ENCODE data around the gene KCNAB1. TPM values are rescaled to one million over a fixed set of nuclear protein-coding genes. Genes with fewer than 3 reads are reported as not detected.
A peak's percentile ranks its signal among the peaks of the same experiment; 100 is the strongest.
"Not testable (repeated sequence)": the region's sequence is repeated elsewhere in the genome, so short reads cannot be mapped to it uniquely, and the experiment has no call there.

KCNAB1 gene
- total RNA-seq, 4 donors from 2014 or later = 0.38 to 1.5 (median 0.49) TPM

DNA sequence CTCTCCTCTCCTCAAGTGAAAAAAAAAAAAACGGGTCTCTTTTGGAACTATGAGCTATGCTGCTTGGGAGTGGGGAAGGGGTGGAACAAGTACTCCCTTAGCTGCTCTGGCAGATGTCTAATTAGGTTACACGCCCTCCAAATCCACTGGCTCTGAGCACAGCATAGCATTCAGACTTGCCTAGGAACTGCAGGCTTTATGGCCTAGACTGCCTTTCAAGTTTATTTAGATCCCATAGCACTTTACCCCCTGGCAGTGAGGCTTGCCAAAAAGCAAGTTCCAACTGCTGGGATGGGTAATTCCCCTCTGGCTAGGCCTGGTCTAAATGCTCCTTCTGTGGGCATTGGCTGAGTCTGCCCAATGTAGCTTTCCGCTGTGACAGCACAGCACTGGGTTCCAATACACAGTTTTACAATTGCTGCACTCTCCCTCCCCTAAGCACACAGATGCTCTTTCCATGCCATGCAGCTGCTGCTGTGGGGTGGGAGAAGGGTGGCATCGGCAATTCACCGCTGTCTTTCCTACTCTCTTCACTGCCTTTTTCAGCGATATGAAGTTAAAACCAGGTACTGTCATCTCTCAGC is 152.8 kb downstream of the KCNAB1 start:
- no peaks in the 10 kb centered on the region for H3K9me3 ChIP-seq
- WGBS = 79% methylated on average over 6 of the region's 6 CpGs
- no peak overlapping the region for H3K4me3 ChIP-seq
- H3K27me3 ChIP-seq = no peaks in the 10 kb centered on the region
- no peak overlapping the region for H3K27ac ChIP-seq
- no peak for DNase-seq (ENCODE audit: low spot score in 2 of 2)
- H3K4me1 ChIP-seq = no peaks in the 10 kb centered on the region
- H3K36me3 ChIP-seq = no peaks in the 10 kb centered on the region
- no peak for TF ChIP-seq EP300 (IDR thresholded peaks at IDR 0.05)
- no peak for TF ChIP-seq POLR2A (IDR thresholded peaks at IDR 0.05)
- TF ChIP-seq POLR2AphosphoS5 (IDR thresholded peaks at IDR 0.05) = no peak
- TF ChIP-seq, protein P1, sequence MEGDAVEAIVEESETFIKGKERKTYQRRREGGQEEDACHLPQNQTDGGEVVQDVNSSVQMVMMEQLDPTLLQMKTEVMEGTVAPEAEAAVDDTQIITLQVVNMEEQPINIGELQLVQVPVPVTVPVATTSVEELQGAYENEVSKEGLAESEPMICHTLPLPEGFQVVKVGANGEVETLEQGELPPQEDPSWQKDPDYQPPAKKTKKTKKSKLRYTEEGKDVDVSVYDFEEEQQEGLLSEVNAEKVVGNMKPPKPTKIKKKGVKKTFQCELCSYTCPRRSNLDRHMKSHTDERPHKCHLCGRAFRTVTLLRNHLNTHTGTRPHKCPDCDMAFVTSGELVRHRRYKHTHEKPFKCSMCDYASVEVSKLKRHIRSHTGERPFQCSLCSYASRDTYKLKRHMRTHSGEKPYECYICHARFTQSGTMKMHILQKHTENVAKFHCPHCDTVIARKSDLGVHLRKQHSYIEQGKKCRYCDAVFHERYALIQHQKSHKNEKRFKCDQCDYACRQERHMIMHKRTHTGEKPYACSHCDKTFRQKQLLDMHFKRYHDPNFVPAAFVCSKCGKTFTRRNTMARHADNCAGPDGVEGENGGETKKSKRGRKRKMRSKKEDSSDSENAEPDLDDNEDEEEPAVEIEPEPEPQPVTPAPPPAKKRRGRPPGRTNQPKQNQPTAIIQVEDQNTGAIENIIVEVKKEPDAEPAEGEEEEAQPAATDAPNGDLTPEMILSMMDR (IDR thresholded peaks at IDR 0.05) = no peak

DNA sequence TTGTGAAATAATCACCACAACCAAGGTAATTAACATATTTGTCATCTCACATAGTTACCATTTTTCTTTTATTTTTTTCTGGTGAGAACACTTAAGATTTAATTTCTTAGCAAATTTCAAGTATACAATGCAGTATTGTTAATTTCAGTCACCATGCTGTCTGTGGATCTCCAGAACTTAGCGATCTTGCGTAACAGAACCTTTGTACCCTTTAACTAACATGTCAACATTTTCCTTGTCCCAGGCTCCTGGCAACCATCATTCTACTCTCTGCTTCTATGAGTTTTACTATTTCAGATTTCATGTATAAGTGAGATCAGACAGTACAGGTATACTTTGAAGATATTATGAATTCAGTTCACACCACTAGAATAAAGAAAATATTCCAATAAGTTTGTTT is 154.4 kb downstream of the KCNAB1 start:
- WGBS = 95% methylated on average over 2 of the region's 2 CpGs
- Histone ChIP-seq H3K36me3 (no peaks in the 10 kb centered on the region), H3K27ac (no peak overlapping the region), H3K9me3 (no peaks in the 10 kb centered on the region), H3K4me3 (no peak overlapping the region), H3K4me1 (no peaks in the 10 kb centered on the region), H3K27me3 (no peaks in the 10 kb centered on the region)
- no peak for TF ChIP-seq EP300 (IDR thresholded peaks at IDR 0.05)
- no peak for TF ChIP-seq POLR2A (IDR thresholded peaks at IDR 0.05)
- no peak for TF ChIP-seq POLR2AphosphoS5 (IDR thresholded peaks at IDR 0.05)
- TF ChIP-seq, protein P1 (IDR thresholded peaks at IDR 0.05) = no peak
- no peak for DNase-seq (ENCODE audit: low spot score in 2 of 2)

DNA sequence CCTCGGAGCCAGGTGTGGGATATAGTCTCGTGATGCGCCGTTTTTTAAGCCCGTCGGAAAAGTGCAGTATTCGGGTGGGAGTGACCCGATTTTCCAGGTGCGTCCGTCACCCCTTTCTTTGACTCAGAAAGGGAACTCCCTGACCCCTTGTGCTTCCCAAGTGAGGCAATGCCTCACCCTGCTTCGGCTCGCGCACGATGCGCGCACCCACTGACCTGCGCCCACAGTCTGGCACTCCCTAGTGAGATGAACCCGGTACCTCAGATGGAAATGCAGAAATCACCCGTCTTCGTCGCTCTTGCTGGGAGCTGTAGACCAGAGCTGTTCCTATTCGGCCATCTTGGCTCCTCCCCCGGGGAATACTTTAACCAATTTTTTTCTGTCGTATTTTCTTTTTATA is 164.3 kb downstream of the KCNAB1 start:
- H3K4me1 ChIP-seq; H3K9me3 ChIP-seq; H3K4me3 ChIP-seq; H3K36me3 ChIP-seq; DNase-seq (ENCODE audit: low spot score in 2 of 2); H3K27ac ChIP-seq; H3K27me3 ChIP-seq: not testable (repeated sequence)
- 96% methylated on average over 23 of the region's 24 CpGs for WGBS

DNA sequence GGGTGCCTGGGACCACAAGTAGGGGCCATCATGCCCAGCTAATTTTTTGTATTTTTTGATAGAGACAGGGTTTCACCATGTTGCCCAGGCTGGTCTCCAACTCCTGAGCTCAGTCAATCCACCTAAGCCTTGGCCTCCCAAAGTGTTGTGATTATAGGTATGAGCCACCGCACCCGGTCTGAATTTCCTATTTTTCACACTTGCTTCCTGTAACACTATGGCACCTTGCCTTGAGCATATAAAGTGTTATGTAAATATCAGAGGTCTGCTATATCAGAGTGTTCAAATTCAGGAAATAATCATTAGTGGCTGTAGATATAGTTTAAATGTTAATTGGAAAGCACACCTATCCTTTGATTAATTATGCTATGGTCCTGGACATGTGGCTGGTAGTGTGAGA is 165.2 kb downstream of the KCNAB1 start:
- H3K4me1 ChIP-seq = no peaks in the 10 kb centered on the region
- WGBS = 78% methylated on average over 2 of the region's 2 CpGs
- no peak overlapping the region for H3K27ac ChIP-seq
- H3K9me3 ChIP-seq = no peaks in the 10 kb centered on the region
- peaks cover 11% of the 10 kb centered on the region for H3K27me3 ChIP-seq
- no peak for TF ChIP-seq EP300 (IDR thresholded peaks at IDR 0.05)
- DNase-seq (ENCODE audit: low spot score in 2 of 2) = no peak
- no peak overlapping the region for H3K4me3 ChIP-seq
- no peaks in the 10 kb centered on the region for H3K36me3 ChIP-seq

DNA sequence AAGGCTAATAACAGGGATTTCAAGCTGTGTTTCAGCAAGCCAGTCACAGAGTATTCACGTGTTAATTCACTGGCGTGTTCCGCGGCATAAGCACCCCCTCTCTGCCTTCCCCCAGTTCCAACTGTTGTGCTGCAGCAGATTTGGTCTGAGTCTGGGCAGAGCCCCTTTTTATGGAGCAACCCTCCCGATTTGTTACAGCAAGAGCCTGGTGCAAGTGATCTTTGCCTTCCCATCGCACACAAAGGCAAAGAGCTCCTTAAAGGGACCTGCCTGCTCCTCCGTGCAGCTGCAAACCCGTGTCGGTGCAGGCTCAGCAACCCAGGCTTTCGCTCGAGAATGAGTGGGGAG is 170.5 kb downstream of the KCNAB1 start:
- WGBS = 11% methylated on average over 7 of the region's 11 CpGs
- peaks cover 14% of the 10 kb centered on the region for H3K4me1 ChIP-seq
- H3K4me3 ChIP-seq = peak overlapping the region; percentile 37
- no peak overlapping the region for H3K27ac ChIP-seq
- DNase-seq (ENCODE audit: low spot score in 2 of 2) = no peak
- H3K9me3 ChIP-seq = no peaks in the 10 kb centered on the region
- no peaks in the 10 kb centered on the region for H3K36me3 ChIP-seq
- TF ChIP-seq POLR2AphosphoS5 (IDR thresholded peaks at IDR 0.05) (no peak), POLR2A (IDR thresholded peaks at IDR 0.05) (no peak), EP300 (IDR thresholded peaks at IDR 0.05) (no peak)
- TF ChIP-seq, protein P1 (IDR thresholded peaks at IDR 0.05) = no peak
- H3K27me3 ChIP-seq = peaks cover 45% of the 10 kb centered on the region

DNA sequence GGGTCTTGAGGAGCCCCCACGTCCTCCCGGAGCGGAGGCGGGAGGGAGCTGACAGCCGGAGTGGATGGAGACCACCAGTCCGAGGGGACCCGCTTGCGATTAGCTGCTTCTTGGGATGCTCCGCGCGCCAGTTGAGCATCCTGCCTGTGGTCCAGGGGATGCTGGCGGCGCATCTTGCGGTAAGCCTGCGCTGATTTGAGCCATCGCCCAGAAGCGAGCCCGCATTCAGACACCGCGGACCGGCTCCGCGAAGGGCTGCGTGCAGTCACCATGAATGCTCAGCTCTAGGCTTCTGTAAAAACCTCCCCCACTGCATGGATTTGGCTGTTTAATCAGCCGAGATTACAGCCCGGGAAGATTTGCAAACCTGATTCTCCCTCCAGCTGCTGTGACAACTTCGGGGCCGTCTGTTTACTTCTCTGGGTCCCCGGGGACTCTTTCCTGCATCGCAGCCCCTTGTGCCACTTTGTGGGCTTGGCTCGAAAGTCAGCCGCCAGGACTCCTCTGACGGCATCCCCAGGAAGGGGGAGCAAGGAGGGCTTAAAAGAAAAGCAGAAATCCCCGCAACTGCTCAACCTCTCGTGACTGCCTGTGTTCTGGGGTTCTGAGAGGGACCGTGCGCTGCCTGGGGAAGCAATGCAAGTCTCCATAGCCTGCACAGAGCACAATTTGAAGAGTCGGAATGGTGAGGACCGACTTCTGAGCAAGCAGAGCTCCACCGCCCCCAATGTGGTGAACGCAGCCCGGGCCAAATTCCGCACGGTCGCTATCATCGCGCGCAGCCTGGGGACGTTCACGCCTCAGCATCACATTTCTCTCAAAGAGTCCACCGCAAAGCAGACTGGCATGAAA is 171.1 kb downstream of the KCNAB1 start:
- TF ChIP-seq POLR2A (IDR thresholded peaks at IDR 0.05) = no peak
- TF ChIP-seq, protein P1 (IDR thresholded peaks at IDR 0.05) = no peak
- TF ChIP-seq POLR2AphosphoS5 (IDR thresholded peaks at IDR 0.05) = no peak
- no peak for TF ChIP-seq EP300 (IDR thresholded peaks at IDR 0.05)
- Histone ChIP-seq H3K4me3 (peak overlapping the region; percentile 37), H3K27me3 (peaks cover 45% of the 10 kb centered on the region), H3K27ac (no peak overlapping the region), H3K9me3 (no peaks in the 10 kb centered on the region), H3K36me3 (no peaks in the 10 kb centered on the region), H3K4me1 (peaks cover 14% of the 10 kb centered on the region)
- 6% methylated on average over 21 of the region's 51 CpGs for WGBS
- DNase-seq (ENCODE audit: low spot score in 2 of 2) = no peak

All from suprapubic skin (tissue), 4 donors.